GF-D8 (cell line): Measurements from ENCODE around the gene KRT16.
"Not testable (repeated sequence)": the region's sequence is repeated elsewhere in the genome, so short reads cannot be mapped to it uniquely, and the experiment has no call there.

ENCODE experiments used
- DNase-seq: peaks from one replicate; lab custom pipeline; 2025; lab: John Stamatoyannopoulos, UW

Gene KRT16

GRCh38 chr17:41583137-41584127 lies 29.1 kb downstream of the KRT16 start:
- no peak for DNase-seq

- DNase-seq = not testable (repeated sequence)
These were observed 30.3 kb downstream of the KRT16 start for GRCh38 chr17:41582061-41582968.

- no peak for DNase-seq
These were observed 31.1 kb downstream of the KRT16 start for GRCh38 chr17:41581366-41582060.

DNA sequence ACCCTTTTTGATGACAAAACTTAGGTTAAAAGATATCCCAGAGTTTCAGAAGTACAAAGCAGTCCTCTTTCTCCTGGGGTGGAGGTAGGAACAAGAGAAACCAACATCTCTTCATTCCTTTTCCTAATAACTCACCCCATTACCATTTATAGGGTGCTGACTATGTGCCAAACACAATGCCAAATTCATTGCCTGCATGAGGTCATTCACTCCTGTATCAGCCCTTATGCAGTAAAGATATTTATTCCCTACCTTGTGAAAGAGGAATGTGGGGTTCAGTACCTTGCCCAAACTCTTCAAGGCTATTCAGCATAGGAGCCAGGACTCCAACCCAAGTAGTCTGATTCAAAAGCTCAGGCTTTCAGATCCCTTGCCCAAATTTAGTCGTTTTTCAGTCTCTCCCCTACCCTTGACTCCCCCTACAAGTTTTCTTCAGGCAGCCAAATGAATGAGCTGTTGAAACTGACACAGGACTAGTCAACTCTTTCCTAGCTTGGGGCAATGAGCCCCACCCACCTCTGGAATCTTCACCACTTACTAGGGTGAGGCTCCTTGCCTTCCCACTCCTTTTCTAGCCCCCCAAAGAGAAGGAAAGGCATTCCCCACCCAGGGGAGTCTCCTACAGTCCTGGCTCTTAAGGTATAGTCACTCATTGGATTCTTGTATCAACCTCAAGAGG lies 31.7 kb downstream of the KRT16 start:
- DNase-seq = no peak

- DNase-seq = no peak
These were observed 32.4 kb downstream of the KRT16 start for GRCh38 chr17:41580244-41580575.

DNA sequence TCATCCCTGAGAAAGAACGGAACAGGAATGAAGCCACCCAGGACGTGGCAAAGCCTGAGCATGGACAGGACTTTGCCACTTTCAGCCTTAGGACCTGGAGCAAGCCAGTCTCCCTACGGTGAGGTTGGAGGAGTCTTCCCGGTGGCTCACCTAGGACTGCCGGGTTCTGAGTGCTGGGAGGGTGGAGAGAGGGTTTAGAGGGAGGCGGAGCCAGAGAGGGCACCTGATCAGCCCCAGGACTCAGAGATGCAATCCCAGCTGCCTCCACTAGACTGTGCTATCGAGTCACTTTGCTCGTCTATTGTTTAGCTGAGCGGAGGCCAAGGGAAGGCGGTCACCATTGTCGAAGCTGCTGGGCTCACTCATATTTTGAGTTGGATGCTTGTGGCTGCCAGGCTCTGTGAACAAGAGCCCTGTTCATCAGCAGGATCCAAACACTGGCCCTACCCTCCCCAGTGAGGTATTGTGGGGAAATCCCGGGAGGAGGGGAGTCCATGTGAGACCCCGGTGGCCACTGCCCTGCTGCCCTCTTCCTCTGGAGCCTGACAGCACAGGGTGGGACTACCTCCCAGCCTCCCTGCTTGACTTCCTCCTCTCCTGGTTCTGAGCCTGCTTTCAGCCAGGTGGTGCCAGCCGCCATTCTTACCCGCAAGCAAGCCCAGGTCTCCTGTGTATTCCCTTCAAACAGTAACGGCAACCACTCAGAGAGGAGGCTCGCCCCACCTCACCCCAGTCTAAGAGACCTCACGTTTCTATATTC lies 32.9 kb downstream of the KRT16 start:
- DNase-seq = peak; percentile 4

DNA sequence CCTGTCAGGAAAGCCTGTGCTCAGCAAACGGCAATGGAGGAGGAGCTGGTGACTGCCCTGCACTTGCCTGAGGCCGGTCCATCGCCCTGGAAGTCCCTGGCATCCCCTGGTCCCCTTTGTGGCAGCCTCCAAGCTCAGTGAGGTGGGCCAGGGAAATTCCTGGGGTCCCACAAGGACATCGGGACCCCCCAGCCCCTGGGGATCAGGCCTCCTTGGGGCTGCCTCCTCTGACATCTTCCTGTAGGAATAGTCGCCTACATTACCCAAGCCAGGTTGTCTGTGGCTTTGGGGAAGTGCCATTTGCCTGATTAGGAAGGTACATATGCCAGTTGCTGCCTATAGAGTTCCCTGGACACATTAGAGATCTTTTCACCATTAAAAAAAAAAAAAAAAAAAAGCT lies 33.6 kb downstream of the KRT16 start:
- no peak for DNase-seq

GRCh38 chr17:41578538-41578937 lies 34.0 kb downstream of the KRT16 start:
- no peak for DNase-seq

- DNase-seq = not testable (repeated sequence)
These were observed 35.8 kb downstream of the KRT16 start for GRCh38 chr17:41576740-41577139.

DNA sequence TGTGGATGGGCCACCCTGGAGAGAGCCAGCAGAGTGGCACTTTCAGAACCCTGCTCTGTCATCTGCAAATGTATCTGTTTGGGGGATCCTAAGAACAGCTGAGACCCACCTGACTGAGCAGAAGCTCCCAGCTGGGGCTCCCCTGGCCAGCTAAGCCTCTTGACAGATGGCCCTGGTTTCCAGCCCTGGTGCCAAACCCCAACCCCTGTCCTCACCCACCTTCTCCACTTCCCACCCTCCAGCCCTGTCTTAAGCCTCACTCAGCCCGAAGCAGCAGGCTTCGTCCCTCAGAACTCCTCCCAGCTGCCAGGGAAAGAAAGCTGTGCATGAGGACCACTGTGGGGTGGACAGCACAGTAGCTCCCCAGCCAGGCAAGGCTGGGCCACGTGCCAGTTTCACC lies 37.2 kb downstream of the KRT16 start:
- DNase-seq = no peak

GRCh38 chr17:41571561-41572434 lies 40.8 kb downstream of the KRT16 start, which contains the start of gene KRT9:
Gene KRT9, minus strand, starts transcription at chr17:41572059. Its CDS starts 67 bp downstream, at chr17:41571992.
- no peak for DNase-seq

- DNase-seq = peak; percentile 6
These were observed 45.2 kb downstream of the KRT16 start for GRCh38 chr17:41567317-41567716.

DNA sequence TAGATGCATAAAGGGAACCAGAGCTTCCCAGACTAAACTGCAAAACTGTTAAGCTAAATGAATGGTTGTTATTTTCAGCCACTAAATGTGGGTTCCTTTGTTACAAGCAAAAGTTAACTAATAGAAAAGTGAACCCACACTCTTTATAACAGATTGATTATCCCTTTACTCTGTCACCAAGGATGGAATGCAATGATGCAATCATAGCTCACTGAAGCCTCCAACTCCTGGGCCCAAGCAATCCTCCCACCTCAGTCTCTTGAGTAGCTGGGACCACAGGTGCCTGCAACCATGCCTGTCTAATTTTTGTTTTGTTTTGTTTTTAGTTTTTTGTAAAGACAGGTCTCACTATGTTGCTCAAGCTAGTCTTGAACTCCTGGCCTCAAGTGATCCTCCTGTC lies 47.2 kb downstream of the KRT16 start:
- DNase-seq = no peak

- no peak for DNase-seq
These were observed 48.9 kb downstream of the KRT16 start for GRCh38 chr17:41563607-41564170.

DNA sequence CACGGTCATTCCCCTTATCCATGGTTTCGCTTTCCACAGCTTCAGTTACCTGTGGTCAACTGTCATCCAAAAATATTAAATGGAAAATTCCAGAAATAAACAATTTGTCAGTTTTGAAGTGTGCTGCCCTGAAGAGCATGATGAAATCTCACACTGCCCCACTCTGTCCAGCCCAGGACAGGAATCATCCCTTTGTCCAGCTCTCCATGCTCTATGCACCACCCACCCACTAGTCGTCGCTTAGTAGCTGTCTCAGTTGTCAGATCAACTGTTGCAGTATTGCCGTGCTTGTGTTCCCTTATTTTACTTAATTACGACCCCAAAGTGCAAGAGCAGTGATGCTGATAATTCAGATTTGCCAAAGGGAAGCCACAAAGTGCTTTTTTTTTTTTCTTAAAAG lies 51.0 kb downstream of the KRT16 start:
- no peak for DNase-seq
